IMR-90 (cell line): ENCODE data around the gene IQGAP2.

Source experiments
- BHLHE40 ChIP-seq: fragments of 150-350 bp; IDR thresholded peaks from 2 replicates; pipeline ENCODE4 v1.6.1; 2016; ENCODE audit warnings: mild to moderate bottlenecking, low read depth, low read length
- CEBPB ChIP-seq: IDR thresholded peaks from 2 replicates; pipeline ENCODE4 v1.6.1; 2012; ENCODE audit warnings: low read depth, low read length, improper control_type of control experiment
- CTCF ChIP-seq: conservative IDR thresholded peaks from 2 replicates; pipeline ENCODE4 v1.5.1; 2012; ENCODE audit warnings: mild to moderate bottlenecking, low read depth, low read length, improper control_type of control experiment
- FOS ChIP-seq: fragments of 150-350 bp; IDR thresholded peaks from 2 replicates; pipeline ENCODE4 v1.6.1; 2016; ENCODE audit warnings: low read depth, low read length
- MAFK ChIP-seq: IDR thresholded peaks from 2 replicates; pipeline ENCODE4 v1.6.1; 2012; ENCODE audit warnings: low read depth, low read length, improper control_type of control experiment
- MAZ ChIP-seq: IDR thresholded peaks from 2 replicates; pipeline ENCODE4 v1.6.1; 2012; ENCODE audit warnings: low read depth, mild to moderate bottlenecking, low read length, improper control_type of control experiment, moderate library complexity, borderline replicate concordance
- MXI1 ChIP-seq: IDR thresholded peaks from 2 replicates; pipeline ENCODE4 v1.6.1; 2012; ENCODE audit warnings: low read depth, mild to moderate bottlenecking, low read length, moderate library complexity, borderline replicate concordance
- NFE2L2 ChIP-seq: fragments of 150-350 bp; IDR thresholded peaks from 2 replicates; pipeline ENCODE4 v1.6.1; 2016; ENCODE audit warnings: low read depth, mild to moderate bottlenecking, low read length
- POLR2A ChIP-seq: IDR thresholded peaks from 2 replicates; pipeline ENCODE4 v1.6.1; 2012; ENCODE audit warnings: mild to moderate bottlenecking, low read depth, low read length
- RAD21 ChIP-seq: IDR thresholded peaks from 2 replicates; pipeline ENCODE4 v1.6.1; 2012; ENCODE audit warnings: low read length, improper control_type of control experiment
- RCOR1 ChIP-seq: IDR thresholded peaks from 2 replicates; pipeline ENCODE4 v1.6.1; 2012; ENCODE audit warnings: mild to moderate bottlenecking, low read length, improper control_type of control experiment; ENCODE audit not compliant: insufficient replicate concordance
- RFX5 ChIP-seq: IDR thresholded peaks from 2 replicates; pipeline ENCODE4 v1.8.0; 2012; ENCODE audit warnings: low read depth, mild to moderate bottlenecking, low read length, moderate library complexity
- USF2 ChIP-seq: fragments of 150-350 bp; IDR thresholded peaks from 2 replicates; pipeline ENCODE4 v1.6.1; 2017; ENCODE audit warnings: mild to moderate bottlenecking, antibody characterized with exemption, low read length, low read depth

- TF ChIP-seq CTCF: no peak
- no peak for TF ChIP-seq POLR2A
- no peak for TF ChIP-seq NFE2L2
- TF ChIP-seq USF2: no peak
- TF ChIP-seq MAZ: no peak
- no peak for TF ChIP-seq RAD21
- no peak for TF ChIP-seq RFX5
- no peak for TF ChIP-seq RCOR1
- no peak for TF ChIP-seq BHLHE40
- TF ChIP-seq MAFK: no peak
- TF ChIP-seq FOS: no peak
- no peak for TF ChIP-seq CEBPB
- no peak for TF ChIP-seq MXI1
Observed at GRCh38 chr5:76744632-76745031, 341.5 kb downstream of the IQGAP2 start.
